GM21381 (cell line): ENCODE measurements around the gene DUOX2.
"Not testable (repeated sequence)": the region's sequence is repeated elsewhere in the genome, so short reads cannot be mapped to it uniquely, and the experiment has no call there.

Source experiments
- ATAC-seq: cut with Tn5 transposase; IDR thresholded peaks from one replicate; pipeline ENCODE4 v1.9.1; 2021; ENCODE audit warnings: mild to moderate bottlenecking, moderate library complexity; ENCODE audit not compliant: unreplicated experiment

Gene DUOX2

GRCh38 chr15:45120081-45120972, 6.4 kb upstream of the DUOX2 start:
- no peak for ATAC-seq

GRCh38 chr15:45118996-45119395, 5.0 kb upstream of the DUOX2 start:
- ATAC-seq = no peak

GRCh38 chr15:45118131-45118588, 4.2 kb upstream of the DUOX2 start:
- ATAC-seq = peak; percentile 88

GRCh38 chr15:45117308-45118130, 3.5 kb upstream of the DUOX2 start:
- no peak for ATAC-seq

GRCh38 chr15:45116482-45117307, 2.7 kb upstream of the DUOX2 start:
- no peak for ATAC-seq

- ATAC-seq = no peak
Measured at GRCh38 chr15:45116006-45116481, 2.1 kb upstream of the DUOX2 start.

- no peak for ATAC-seq
Measured at GRCh38 chr15:45115312-45115820, 1.4 kb upstream of the DUOX2 start.

- ATAC-seq = no peak
Measured at GRCh38 chr15:45114751-45115085, 746 bp upstream of the DUOX2 start.

- ATAC-seq = no peak
Measured at GRCh38 chr15:45113380-45113990, 487 bp downstream of the DUOX2 start.

GRCh38 chr15:45112591-45113379, 1.2 kb downstream of the DUOX2 start:
- no peak for ATAC-seq

- ATAC-seq = no peak
Measured at GRCh38 chr15:45112143-45112590, 1.8 kb downstream of the DUOX2 start.

GRCh38 chr15:45111390-45112142, 2.4 kb downstream of the DUOX2 start:
- ATAC-seq = no peak

- ATAC-seq = no peak
Measured at GRCh38 chr15:45110256-45110820, 3.6 kb downstream of the DUOX2 start.

- ATAC-seq = no peak
Measured at GRCh38 chr15:45107941-45108630, 5.9 kb downstream of the DUOX2 start.

GRCh38 chr15:45106002-45106790, 7.8 kb downstream of the DUOX2 start:
- no peak for ATAC-seq

- ATAC-seq = no peak
Measured at GRCh38 chr15:45105586-45105985, 8.4 kb downstream of the DUOX2 start.

GRCh38 chr15:45104170-45104569, 9.8 kb downstream of the DUOX2 start:
- ATAC-seq = not testable (repeated sequence)
